Vagina (tissue), 2 donors: ENCODE results near the gene OR8B2. TPM values are rescaled to one million over a fixed set of nuclear protein-coding genes. Genes with fewer than 3 reads are reported as not detected.

Experiments used
- DNase-seq, 2 donors: peaks; one replicate each; pipeline ENCODE4 v3.0.0-alpha.2; 2017; ENCODE audit errors: extremely low spot score in 2 of 2
- H3K27ac ChIP-seq: fragments of 200-600 bp; sonication (generic); one replicate; pipeline ENCODE4 v1.5.1; 2019
- H3K27me3 ChIP-seq: fragments of 200-600 bp; sonication (generic); one replicate; pipeline ENCODE4 v1.5.1; 2019
- H3K36me3 ChIP-seq, 2 donors: fragments of 200-600 bp; sonication (generic); one replicate each; pipeline ENCODE4 v1.5.1; 2017 to 2019
- H3K4me1 ChIP-seq: fragments of 200-600 bp; sonication (generic); one replicate; pipeline ENCODE4 v1.5.1; 2019
- H3K4me3 ChIP-seq, 2 donors: fragments of 200-600 bp; sonication (generic); 1 replicate in 1 of 2; 2 replicates in 1 of 2; pipeline ENCODE4 v1.5.1; 2016 to 2019
- H3K9me3 ChIP-seq: fragments of 200-600 bp; sonication (generic); one replicate; pipeline ENCODE4 v1.5.1; 2019
- POLR2A ChIP-seq, 2 donors: fragments of 450-650 bp; IDR thresholded peaks; one replicate each; pipeline ENCODE4 v1.6.1; 2017; ENCODE audit warnings: antibody characterized with exemption in 2 of 2, mild to moderate bottlenecking in 2 of 2, moderate library complexity in 2 of 2
- POLR2AphosphoS5 ChIP-seq, 2 donors: sonication (generic); formaldehyde crosslinking; IDR thresholded peaks; one replicate each; pipeline ENCODE4 v1.9.0; 2017; ENCODE audit warnings: antibody characterized with exemption in 2 of 2, mild to moderate bottlenecking in 2 of 2, low read depth in 1 of 2; ENCODE audit not compliant: insufficient read depth in 1 of 2
- intact Hi-C: fragments of 100-400 bp; cut with DNase I; formaldehyde crosslinking; loops from one replicate; pipeline ENCODE4 v1.15.1; 2023
- total RNA-seq: library from RNA; depleted of rRNA; stranded (reverse); fragments of >200 nt; gene quantifications from one replicate; pipeline ENCODE4 v1.2.3, GENCODE V29; 2016
- TF ChIP-seq, protein P1 (sequence below), 3 experiments: fragments of 450-650 bp in 2 of 3; fragments of 200-600 bp in 1 of 3; sonication (generic) in 1 of 3; IDR thresholded peaks; one replicate each; pipeline ENCODE4 v1.5.1; 2017 to 2019; ENCODE audit warnings: antibody characterized with exemption in 3 of 3, mild to moderate bottlenecking in 2 of 3, moderate library complexity in 2 of 3

Gene OR8B2
- total RNA-seq, 1 donor from 2014 or later: not detected

GRCh38 chr11:124346311-124346955 is 37.9 kb downstream of the OR8B2 start:
- Histone ChIP-seq H3K36me3 (no peaks in the 10 kb centered on the region), H3K27me3 (no peaks in the 10 kb centered on the region), H3K4me1 (no peaks in the 10 kb centered on the region), H3K27ac (no peak overlapping the region), H3K4me3 (no peak overlapping the region), H3K9me3 (no peaks in the 10 kb centered on the region)
- DNase-seq: no peak
- TF ChIP-seq, protein P1, sequence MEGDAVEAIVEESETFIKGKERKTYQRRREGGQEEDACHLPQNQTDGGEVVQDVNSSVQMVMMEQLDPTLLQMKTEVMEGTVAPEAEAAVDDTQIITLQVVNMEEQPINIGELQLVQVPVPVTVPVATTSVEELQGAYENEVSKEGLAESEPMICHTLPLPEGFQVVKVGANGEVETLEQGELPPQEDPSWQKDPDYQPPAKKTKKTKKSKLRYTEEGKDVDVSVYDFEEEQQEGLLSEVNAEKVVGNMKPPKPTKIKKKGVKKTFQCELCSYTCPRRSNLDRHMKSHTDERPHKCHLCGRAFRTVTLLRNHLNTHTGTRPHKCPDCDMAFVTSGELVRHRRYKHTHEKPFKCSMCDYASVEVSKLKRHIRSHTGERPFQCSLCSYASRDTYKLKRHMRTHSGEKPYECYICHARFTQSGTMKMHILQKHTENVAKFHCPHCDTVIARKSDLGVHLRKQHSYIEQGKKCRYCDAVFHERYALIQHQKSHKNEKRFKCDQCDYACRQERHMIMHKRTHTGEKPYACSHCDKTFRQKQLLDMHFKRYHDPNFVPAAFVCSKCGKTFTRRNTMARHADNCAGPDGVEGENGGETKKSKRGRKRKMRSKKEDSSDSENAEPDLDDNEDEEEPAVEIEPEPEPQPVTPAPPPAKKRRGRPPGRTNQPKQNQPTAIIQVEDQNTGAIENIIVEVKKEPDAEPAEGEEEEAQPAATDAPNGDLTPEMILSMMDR (IDR thresholded peaks at IDR 0.05): no peak
- TF ChIP-seq POLR2A (IDR thresholded peaks at IDR 0.05) (no peak), POLR2AphosphoS5 (IDR thresholded peaks at IDR 0.05; ENCODE audit: insufficient read depth in 1 of 2, low read depth in 1 of 2) (no peak)
- intact Hi-C loops: no loop called here

DNA sequence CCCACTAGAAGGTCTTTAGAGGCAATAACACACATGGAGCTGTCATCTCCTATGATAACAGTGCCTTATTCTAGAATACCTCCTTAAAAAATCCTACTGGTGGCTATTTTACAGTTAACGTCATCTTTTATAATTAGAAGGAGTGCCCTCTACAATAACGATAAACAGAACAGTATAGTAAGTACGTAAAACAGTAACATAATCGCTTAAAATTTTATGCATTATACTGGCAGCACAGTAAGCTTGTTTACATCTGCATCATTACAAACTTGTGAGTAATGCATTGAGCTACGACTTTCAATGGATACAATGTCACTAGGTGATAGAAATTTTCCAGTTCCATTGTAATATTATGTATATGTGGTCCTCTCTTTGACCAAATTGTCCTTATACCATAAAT is 40.0 kb downstream of the OR8B2 start:
- no peaks in the 10 kb centered on the region for H3K4me1 ChIP-seq

GRCh38 chr11:124340142-124340447 is 44.2 kb downstream of the OR8B2 start:
- no peak for DNase-seq
- Histone ChIP-seq H3K36me3 (no peaks in the 10 kb centered on the region), H3K4me1 (no peaks in the 10 kb centered on the region), H3K27me3 (no peaks in the 10 kb centered on the region), H3K9me3 (no peaks in the 10 kb centered on the region), H3K4me3 (no peak overlapping the region), H3K27ac (no peak overlapping the region)
- TF ChIP-seq, protein P1 (IDR thresholded peaks at IDR 0.05): no peak
- TF ChIP-seq POLR2AphosphoS5 (IDR thresholded peaks at IDR 0.05; ENCODE audit: insufficient read depth in 1 of 2, low read depth in 1 of 2) (no peak), POLR2A (IDR thresholded peaks at IDR 0.05) (no peak)
- intact Hi-C loops: no loop called here

More for the DNA sequence above, 40.0 kb downstream of the OR8B2 start:
- TF ChIP-seq, protein P1 (IDR thresholded peaks at IDR 0.05): no peak
- TF ChIP-seq POLR2A (IDR thresholded peaks at IDR 0.05) (no peak), POLR2AphosphoS5 (IDR thresholded peaks at IDR 0.05; ENCODE audit: insufficient read depth in 1 of 2, low read depth in 1 of 2) (no peak)
- Histone ChIP-seq H3K36me3 (no peaks in the 10 kb centered on the region), H3K4me3 (no peak overlapping the region), H3K27me3 (no peaks in the 10 kb centered on the region), H3K9me3 (no peaks in the 10 kb centered on the region), H3K27ac (no peak overlapping the region)
- intact Hi-C loops: no loop called here
- DNase-seq: no peak

GRCh38 chr11:124339396-124340141 is 44.7 kb downstream of the OR8B2 start:
- intact Hi-C loops: no loop called here
- no peaks in the 10 kb centered on the region for H3K36me3 ChIP-seq
- H3K27me3 ChIP-seq: no peaks in the 10 kb centered on the region

More at GRCh38 chr11:124339396-124340141, 44.7 kb downstream of the OR8B2 start:
- Histone ChIP-seq H3K27ac (no peak overlapping the region), H3K4me3 (no peak overlapping the region), H3K9me3 (no peaks in the 10 kb centered on the region), H3K4me1 (no peaks in the 10 kb centered on the region)
- TF ChIP-seq POLR2AphosphoS5 (IDR thresholded peaks at IDR 0.05; ENCODE audit: insufficient read depth in 1 of 2, low read depth in 1 of 2) (no peak), POLR2A (IDR thresholded peaks at IDR 0.05) (no peak)
- TF ChIP-seq, protein P1 (IDR thresholded peaks at IDR 0.05): no peak
- no peak for DNase-seq

Other genes starting within 250 kb of the OR8B2 start
- gene OR10D3, start 201.2 kb downstream of the OR8B2 start, total RNA-seq: not detected
- gene OR8G1, start 143.4 kb downstream of the OR8B2 start, total RNA-seq: not detected
- gene OR8G5, start 128.1 kb downstream of the OR8B2 start, total RNA-seq: not detected
- gene OR8D1, start 70.5 kb downstream of the OR8B2 start, total RNA-seq: not detected
- not detected for gene OR8D2, start 64.3 kb downstream of the OR8B2 start, total RNA-seq
- not detected for gene OR8B3, start 14.5 kb upstream of the OR8B2 start, total RNA-seq
- not detected for gene OR8B4, start 40.4 kb upstream of the OR8B2 start, total RNA-seq
- not detected for gene OR8B8, start 61.2 kb upstream of the OR8B2 start, total RNA-seq
- not detected for gene OR8B12, start 159.2 kb upstream of the OR8B2 start, total RNA-seq
- gene OR8A1, start 185.5 kb upstream of the OR8B2 start, total RNA-seq: not detected
- not detected for gene PANX3, start 226.9 kb upstream of the OR8B2 start, total RNA-seq
- 29.7 TPM for gene TBRG1, start 238.4 kb upstream of the OR8B2 start, total RNA-seq